ENCODE results near the gene RHOG. TPM values are rescaled to one million over a fixed set of nuclear protein-coding genes. Genes with fewer than 3 reads are reported as not detected.
"Not testable (repeated sequence)": the region's sequence is repeated elsewhere in the genome, so short reads cannot be mapped to it uniquely, and the experiment has no call there.

The RHOG gene
- total RNA-seq, 1 experiment from 2014 or later, result 33.6 TPM

GRCh38 chr11:3815845-3816244 is 24.9 kb downstream of the RHOG start:
- H3K4me3 Mint-ChIP-seq, result no peak overlapping the region
- no peak for DNase-seq (ENCODE audit: low spot score)
- ChIA-PET CTCF (interaction anchor here (0.6 to 1.7 kb wide), 4 partner anchors 8 to 599 kb away, joined by 3 to 7 read pairs (median 4); no protein-coding TSS in a partner anchor), POLR2A (no interaction called here)
- no peaks in the 10 kb centered on the region for H3K27me3 Mint-ChIP-seq (ENCODE audit: low read depth)
- no peaks in the 10 kb centered on the region for H3K9me3 Mint-ChIP-seq
- no peaks in the 10 kb centered on the region for H3K36me3 Mint-ChIP-seq
- H3K4me1 Mint-ChIP-seq, result peaks cover 8% of the 10 kb centered on the region
- no peak for ATAC-seq
- no peak overlapping the region for H3K27ac Mint-ChIP-seq
- TF ChIP-seq GRHL2 (CRISPR knock-in tag; IDR thresholded peaks at IDR 0.05; ENCODE audit: insufficient replicate concordance, severe bottlenecking) (no peak), CDX4 (CRISPR knock-in tag; IDR thresholded peaks at IDR 0.05; ENCODE audit: borderline replicate concordance) (no peak), EMX1 (CRISPR knock-in tag; IDR thresholded peaks at IDR 0.05) (no peak), ESRRA (CRISPR knock-in tag; IDR thresholded peaks at IDR 0.05; ENCODE audit: borderline replicate concordance) (no peak), MXD4 (CRISPR knock-in tag; IDR thresholded peaks at IDR 0.05; ENCODE audit: borderline replicate concordance) (no peak), CREB1 (CRISPR knock-in tag; IDR thresholded peaks at IDR 0.05) (no peak), NR2C2 (CRISPR knock-in tag; IDR thresholded peaks at IDR 0.05) (no peak)
- TF ChIP-seq, protein P1, sequence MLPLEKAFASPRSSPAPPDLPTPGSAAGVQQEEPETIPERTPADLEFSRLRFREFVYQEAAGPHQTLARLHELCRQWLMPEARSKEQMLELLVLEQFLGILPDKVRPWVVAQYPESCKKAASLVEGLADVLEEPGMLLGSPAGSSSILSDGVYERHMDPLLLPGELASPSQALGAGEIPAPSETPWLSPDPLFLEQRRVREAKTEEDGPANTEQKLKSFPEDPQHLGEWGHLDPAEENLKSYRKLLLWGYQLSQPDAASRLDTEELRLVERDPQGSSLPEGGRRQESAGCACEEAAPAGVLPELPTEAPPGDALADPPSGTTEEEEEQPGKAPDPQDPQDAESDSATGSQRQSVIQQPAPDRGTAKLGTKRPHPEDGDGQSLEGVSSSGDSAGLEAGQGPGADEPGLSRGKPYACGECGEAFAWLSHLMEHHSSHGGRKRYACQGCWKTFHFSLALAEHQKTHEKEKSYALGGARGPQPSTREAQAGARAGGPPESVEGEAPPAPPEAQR (CRISPR knock-in tag; IDR thresholded peaks at IDR 0.05), result no peak

GRCh38 chr11:3814832-3815231 is 25.9 kb downstream of the RHOG start:
- CTCF ChIA-PET, result interaction anchor here (2.7 kb wide), 1 partner anchor 26 kb away, joined by 10 read pairs; the partner anchor contains the start of gene RHOG
- POLR2A ChIA-PET, H3K9me3 Mint-ChIP-seq: not testable (repeated sequence)

DNA sequence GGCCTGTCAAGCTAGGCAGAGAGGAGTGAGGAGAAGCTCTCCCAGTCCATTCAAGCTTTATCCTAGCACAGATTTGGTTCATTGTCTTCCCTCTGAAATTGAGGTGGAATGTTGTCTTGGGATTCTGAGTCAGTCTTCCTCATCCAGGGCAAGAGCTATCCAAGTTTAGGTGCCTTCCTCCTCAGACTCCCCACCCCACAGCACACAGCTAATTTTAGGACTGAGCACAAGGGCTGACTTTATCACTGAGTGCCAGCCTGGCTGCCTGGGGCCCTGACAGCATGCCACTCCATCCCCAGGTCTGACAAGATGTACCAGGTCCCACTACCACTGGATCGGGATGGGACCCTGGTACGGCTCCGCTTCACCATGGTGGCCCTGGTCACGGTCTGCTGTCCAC is 29.8 kb downstream of the RHOG start:
- no peak overlapping the region for H3K27ac Mint-ChIP-seq
- TF ChIP-seq TP53 (CRISPR knock-in tag; IDR thresholded peaks at IDR 0.05) (no peak), ZNF138 (CRISPR knock-in tag; conservative IDR thresholded peaks at IDR 0.05) (no peak), GTF2I (CRISPR knock-in tag; conservative IDR thresholded peaks at IDR 0.05) (no peak), USF2 (CRISPR knock-in tag; IDR thresholded peaks at IDR 0.05) (no peak), PRDM15 (CRISPR knock-in tag; IDR thresholded peaks at IDR 0.05) (no peak), FOXJ3 (CRISPR knock-in tag; IDR thresholded peaks at IDR 0.05; ENCODE audit: borderline replicate concordance) (no peak)
- TF ChIP-seq, protein P2, sequence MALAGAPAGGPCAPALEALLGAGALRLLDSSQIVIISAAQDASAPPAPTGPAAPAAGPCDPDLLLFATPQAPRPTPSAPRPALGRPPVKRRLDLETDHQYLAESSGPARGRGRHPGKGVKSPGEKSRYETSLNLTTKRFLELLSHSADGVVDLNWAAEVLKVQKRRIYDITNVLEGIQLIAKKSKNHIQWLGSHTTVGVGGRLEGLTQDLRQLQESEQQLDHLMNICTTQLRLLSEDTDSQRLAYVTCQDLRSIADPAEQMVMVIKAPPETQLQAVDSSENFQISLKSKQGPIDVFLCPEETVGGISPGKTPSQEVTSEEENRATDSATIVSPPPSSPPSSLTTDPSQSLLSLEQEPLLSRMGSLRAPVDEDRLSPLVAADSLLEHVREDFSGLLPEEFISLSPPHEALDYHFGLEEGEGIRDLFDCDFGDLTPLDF (CRISPR knock-in tag; IDR thresholded peaks at IDR 0.05), result no peak
- TF ChIP-seq, protein P3, sequence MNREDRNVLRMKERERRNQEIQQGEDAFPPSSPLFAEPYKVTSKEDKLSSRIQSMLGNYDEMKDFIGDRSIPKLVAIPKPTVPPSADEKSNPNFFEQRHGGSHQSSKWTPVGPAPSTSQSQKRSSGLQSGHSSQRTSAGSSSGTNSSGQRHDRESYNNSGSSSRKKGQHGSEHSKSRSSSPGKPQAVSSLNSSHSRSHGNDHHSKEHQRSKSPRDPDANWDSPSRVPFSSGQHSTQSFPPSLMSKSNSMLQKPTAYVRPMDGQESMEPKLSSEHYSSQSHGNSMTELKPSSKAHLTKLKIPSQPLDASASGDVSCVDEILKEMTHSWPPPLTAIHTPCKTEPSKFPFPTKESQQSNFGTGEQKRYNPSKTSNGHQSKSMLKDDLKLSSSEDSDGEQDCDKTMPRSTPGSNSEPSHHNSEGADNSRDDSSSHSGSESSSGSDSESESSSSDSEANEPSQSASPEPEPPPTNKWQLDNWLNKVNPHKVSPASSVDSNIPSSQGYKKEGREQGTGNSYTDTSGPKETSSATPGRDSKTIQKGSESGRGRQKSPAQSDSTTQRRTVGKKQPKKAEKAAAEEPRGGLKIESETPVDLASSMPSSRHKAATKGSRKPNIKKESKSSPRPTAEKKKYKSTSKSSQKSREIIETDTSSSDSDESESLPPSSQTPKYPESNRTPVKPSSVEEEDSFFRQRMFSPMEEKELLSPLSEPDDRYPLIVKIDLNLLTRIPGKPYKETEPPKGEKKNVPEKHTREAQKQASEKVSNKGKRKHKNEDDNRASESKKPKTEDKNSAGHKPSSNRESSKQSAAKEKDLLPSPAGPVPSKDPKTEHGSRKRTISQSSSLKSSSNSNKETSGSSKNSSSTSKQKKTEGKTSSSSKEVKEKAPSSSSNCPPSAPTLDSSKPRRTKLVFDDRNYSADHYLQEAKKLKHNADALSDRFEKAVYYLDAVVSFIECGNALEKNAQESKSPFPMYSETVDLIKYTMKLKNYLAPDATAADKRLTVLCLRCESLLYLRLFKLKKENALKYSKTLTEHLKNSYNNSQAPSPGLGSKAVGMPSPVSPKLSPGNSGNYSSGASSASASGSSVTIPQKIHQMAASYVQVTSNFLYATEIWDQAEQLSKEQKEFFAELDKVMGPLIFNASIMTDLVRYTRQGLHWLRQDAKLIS (CRISPR knock-in tag; IDR thresholded peaks at IDR 0.05; ENCODE audit: borderline replicate concordance), result no peak

More at GRCh38 chr11:3814832-3815231, 25.9 kb downstream of the RHOG start:
- not testable (repeated sequence) for H3K36me3 Mint-ChIP-seq; ATAC-seq; H3K27ac Mint-ChIP-seq; H3K27me3 Mint-ChIP-seq (ENCODE audit: low read depth); DNase-seq (ENCODE audit: low spot score); H3K4me3 Mint-ChIP-seq; H3K4me1 Mint-ChIP-seq
- TF ChIP-seq, protein P4, sequence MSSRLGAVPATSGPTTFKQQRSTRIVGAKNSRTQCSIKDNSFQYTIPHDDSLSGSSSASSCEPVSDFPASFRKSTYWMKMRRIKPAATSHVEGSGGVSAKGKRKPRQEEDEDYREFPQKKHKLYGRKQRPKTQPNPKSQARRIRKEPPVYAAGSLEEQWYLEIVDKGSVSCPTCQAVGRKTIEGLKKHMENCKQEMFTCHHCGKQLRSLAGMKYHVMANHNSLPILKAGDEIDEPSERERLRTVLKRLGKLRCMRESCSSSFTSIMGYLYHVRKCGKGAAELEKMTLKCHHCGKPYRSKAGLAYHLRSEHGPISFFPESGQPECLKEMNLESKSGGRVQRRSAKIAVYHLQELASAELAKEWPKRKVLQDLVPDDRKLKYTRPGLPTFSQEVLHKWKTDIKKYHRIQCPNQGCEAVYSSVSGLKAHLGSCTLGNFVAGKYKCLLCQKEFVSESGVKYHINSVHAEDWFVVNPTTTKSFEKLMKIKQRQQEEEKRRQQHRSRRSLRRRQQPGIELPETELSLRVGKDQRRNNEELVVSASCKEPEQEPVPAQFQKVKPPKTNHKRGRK (CRISPR knock-in tag; IDR thresholded peaks at IDR 0.05; ENCODE audit: borderline replicate concordance), result peak; percentile 96
- peak; percentile 90 for TF ChIP-seq ZNF121 (CRISPR knock-in tag; IDR thresholded peaks at IDR 0.05)

More for the DNA sequence above, 29.8 kb downstream of the RHOG start:
- no peaks in the 10 kb centered on the region; the same call in 1 of the 2 replicates for H3K27me3 Mint-ChIP-seq (ENCODE audit: low read depth)
- H3K4me3 Mint-ChIP-seq, result no peak overlapping the region
- no peak for DNase-seq (ENCODE audit: low spot score)
- ChIA-PET CTCF (interaction anchor here (1.1 to 1.3 kb wide), 4 partner anchors 14 to 44 kb away, joined by 3 to 6 read pairs (median 4); partner anchors contain the start of genes RHOG and STIM1), POLR2A (interaction anchor here (0.9 kb wide), 1 partner anchor 14 kb away, joined by 4 read pairs; no protein-coding TSS in a partner anchor)
- no peaks in the 10 kb centered on the region for H3K9me3 Mint-ChIP-seq
- H3K36me3 Mint-ChIP-seq, result no peaks in the 10 kb centered on the region
- ATAC-seq, result no peak
- peaks cover 11% of the 10 kb centered on the region for H3K4me1 Mint-ChIP-seq
